Sigmoid colon (tissue), 4 donors: ENCODE measurements around the gene AMD1.

Experiments
- EP300 ChIP-seq, 4 donors: sonication (generic); formaldehyde crosslinking; IDR thresholded peaks; one replicate each; pipeline ENCODE4 v1.6.1; 2017; ENCODE audit warnings: antibody characterized with exemption in 4 of 4
- POLR2A ChIP-seq, 2 donors: fragments of 450-650 bp; IDR thresholded peaks; one replicate each; pipeline ENCODE4 v1.6.1; 2016; ENCODE audit warnings: antibody characterized with exemption in 2 of 2, mild to moderate bottlenecking in 2 of 2, moderate library complexity in 2 of 2
- POLR2AphosphoS5 ChIP-seq, 4 donors: sonication (generic); formaldehyde crosslinking; IDR thresholded peaks; one replicate each; pipeline ENCODE4 v1.6.1; 2017; ENCODE audit warnings: antibody characterized with exemption in 4 of 4
- TF ChIP-seq, protein P1 (sequence below), 4 experiments: fragments of 450-650 bp in 3 of 4; fragments of 200-600 bp in 1 of 4; IDR thresholded peaks; one replicate each; pipeline ENCODE4 v1.5.1; 2016 to 2019; ENCODE audit warnings: antibody characterized with exemption in 4 of 4, mild to moderate bottlenecking in 3 of 4, moderate library complexity in 2 of 4

DNA sequence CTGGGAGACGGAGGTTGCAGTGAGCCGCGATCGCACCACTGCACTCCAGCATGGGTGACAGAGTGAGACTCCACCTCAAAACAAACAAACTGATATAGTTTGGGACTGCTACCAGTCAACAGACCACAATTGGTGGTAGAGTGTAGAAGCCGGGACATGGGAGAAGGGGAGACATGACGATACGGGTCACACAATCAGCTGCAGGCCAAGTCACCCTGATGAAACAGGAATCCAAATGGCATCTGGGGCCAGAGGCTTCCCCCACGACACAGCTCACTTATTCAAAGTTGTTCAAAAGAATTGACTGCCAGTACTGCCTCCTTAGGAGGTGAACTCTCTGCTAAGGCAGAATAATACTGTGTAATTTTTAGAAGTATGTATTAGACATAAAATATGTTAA, 27.5 kb downstream of the AMD1 start:
- TF ChIP-seq POLR2AphosphoS5 (IDR thresholded peaks at IDR 0.05) (no peak), EP300 (IDR thresholded peaks at IDR 0.05) (no peak), POLR2A (IDR thresholded peaks at IDR 0.05) (no peak)
- TF ChIP-seq, protein P1, sequence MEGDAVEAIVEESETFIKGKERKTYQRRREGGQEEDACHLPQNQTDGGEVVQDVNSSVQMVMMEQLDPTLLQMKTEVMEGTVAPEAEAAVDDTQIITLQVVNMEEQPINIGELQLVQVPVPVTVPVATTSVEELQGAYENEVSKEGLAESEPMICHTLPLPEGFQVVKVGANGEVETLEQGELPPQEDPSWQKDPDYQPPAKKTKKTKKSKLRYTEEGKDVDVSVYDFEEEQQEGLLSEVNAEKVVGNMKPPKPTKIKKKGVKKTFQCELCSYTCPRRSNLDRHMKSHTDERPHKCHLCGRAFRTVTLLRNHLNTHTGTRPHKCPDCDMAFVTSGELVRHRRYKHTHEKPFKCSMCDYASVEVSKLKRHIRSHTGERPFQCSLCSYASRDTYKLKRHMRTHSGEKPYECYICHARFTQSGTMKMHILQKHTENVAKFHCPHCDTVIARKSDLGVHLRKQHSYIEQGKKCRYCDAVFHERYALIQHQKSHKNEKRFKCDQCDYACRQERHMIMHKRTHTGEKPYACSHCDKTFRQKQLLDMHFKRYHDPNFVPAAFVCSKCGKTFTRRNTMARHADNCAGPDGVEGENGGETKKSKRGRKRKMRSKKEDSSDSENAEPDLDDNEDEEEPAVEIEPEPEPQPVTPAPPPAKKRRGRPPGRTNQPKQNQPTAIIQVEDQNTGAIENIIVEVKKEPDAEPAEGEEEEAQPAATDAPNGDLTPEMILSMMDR (IDR thresholded peaks at IDR 0.05): no peak
